Subcutaneous abdominal adipose tissue (tissue), 5 donors: ENCODE measurements around the gene SPATA20.

Source experiments
- H3K27ac ChIP-seq: one replicate; pipeline ENCODE4 v1.7.0; 2013; ENCODE audit warnings: low read depth, mild to moderate bottlenecking, inconsistent platforms, low read length, moderate library complexity
- H3K27me3 ChIP-seq, 5 donors: one replicate each; pipeline ENCODE4 v1.7.0; 2013; ENCODE audit warnings: low read length in 5 of 5, inconsistent platforms in 1 of 5; ENCODE audit not compliant: control insufficient read depth in 5 of 5, insufficient read depth in 4 of 5
- H3K36me3 ChIP-seq, 5 donors: one replicate each; pipeline ENCODE4 v1.7.0; 2013; ENCODE audit warnings: low read length in 5 of 5; ENCODE audit not compliant: control insufficient read depth in 5 of 5, insufficient read depth in 5 of 5
- H3K4me1 ChIP-seq, 5 donors: one replicate each; pipeline ENCODE4 v1.7.0; 2013; ENCODE audit warnings: low read length in 5 of 5, mild to moderate bottlenecking in 3 of 5, moderate library complexity in 1 of 5; ENCODE audit not compliant: control insufficient read depth in 5 of 5, insufficient read depth in 5 of 5
- H3K4me3 ChIP-seq, 5 donors: one replicate each; pipeline ENCODE4 v1.7.0; 2013; ENCODE audit warnings: low read length in 5 of 5, low read depth in 1 of 5
- H3K9ac ChIP-seq, 5 donors: one replicate each; pipeline ENCODE4 v1.7.0; 2013; ENCODE audit warnings: low read length in 5 of 5, mild to moderate bottlenecking in 4 of 5, moderate library complexity in 3 of 5
- H3K9me3 ChIP-seq, 5 donors: one replicate each; pipeline ENCODE4 v1.7.0; 2013; ENCODE audit warnings: low read length in 5 of 5; ENCODE audit not compliant: control insufficient read depth in 5 of 5
- donor health status: healthy.
- donor health status: healthy.
- donor health status: healthy.
- donor health status: healthy.
- donor health status: healthy.

Gene SPATA20

GRCh38 chr17:50547736-50548083, 736 bp downstream of the SPATA20 start:
- Histone ChIP-seq H3K9ac (peak overlapping the region in 4 of 5 donors; percentile 66 to 79 (median 74)), H3K4me3 (peak overlapping the region in 4 of 5 donors; percentile 66 to 73 (median 72))

GRCh38 chr17:50548831-50549230, 1.9 kb downstream of the SPATA20 start:
- Histone ChIP-seq H3K27ac (no peak overlapping the region), H3K27me3 (no peaks in the 10 kb centered on the region), H3K9ac (no peak overlapping the region), H3K9me3 (no peaks in the 10 kb centered on the region), H3K4me3 (no peak overlapping the region), H3K36me3 (peaks cover 0 to 16% (median 2%) of the 10 kb centered on the region in 5 donors), H3K4me1 (peaks cover 6 to 16% (median 12%) of the 10 kb centered on the region in 5 donors)

More at GRCh38 chr17:50547736-50548083, 736 bp downstream of the SPATA20 start:
- peaks cover 6 to 18% (median 13%) of the 10 kb centered on the region in 5 donors for H3K4me1 ChIP-seq
- H3K27me3 ChIP-seq: no peaks in the 10 kb centered on the region
- no peak overlapping the region for H3K27ac ChIP-seq
- no peaks in the 10 kb centered on the region for H3K9me3 ChIP-seq
- peaks cover 0 to 16% (median 2%) of the 10 kb centered on the region in 5 donors for H3K36me3 ChIP-seq

- Histone ChIP-seq H3K27me3 (no peaks in the 10 kb centered on the region), H3K36me3 (peaks cover 0 to 18% (median 2%) of the 10 kb centered on the region in 5 donors), H3K9ac (no peak overlapping the region), H3K9me3 (no peaks in the 10 kb centered on the region), H3K4me3 (no peak overlapping the region), H3K27ac (no peak overlapping the region), H3K4me1 (peaks cover 6 to 16% (median 12%) of the 10 kb centered on the region in 5 donors)
Observed at GRCh38 chr17:50549256-50549941, 2.4 kb downstream of the SPATA20 start.

- Histone ChIP-seq H3K27ac (no peak overlapping the region), H3K9ac (no peak overlapping the region), H3K4me3 (no peak overlapping the region), H3K9me3 (no peaks in the 10 kb centered on the region), H3K27me3 (no peaks in the 10 kb centered on the region), H3K4me1 (peaks cover 6 to 16% (median 12%) of the 10 kb centered on the region in 5 donors), H3K36me3 (peaks cover 0 to 22% (median 2%) of the 10 kb centered on the region in 5 donors)
Observed at GRCh38 chr17:50549969-50550368, 3.0 kb downstream of the SPATA20 start.

- peaks cover 0 to 30% (median 10%) of the 10 kb centered on the region in 5 donors for H3K36me3 ChIP-seq
- no peak overlapping the region for H3K27ac ChIP-seq
- no peaks in the 10 kb centered on the region for H3K9me3 ChIP-seq
- no peak overlapping the region for H3K9ac ChIP-seq
- no peaks in the 10 kb centered on the region for H3K27me3 ChIP-seq
- no peak overlapping the region for H3K4me3 ChIP-seq
- H3K4me1 ChIP-seq: peaks cover 6 to 16% (median 12%) of the 10 kb centered on the region in 5 donors
Observed at GRCh38 chr17:50550661-50551432, 3.9 kb downstream of the SPATA20 start.

GRCh38 chr17:50551433-50551815, 4.5 kb downstream of the SPATA20 start:
- H3K4me3 ChIP-seq: no peak overlapping the region
- no peak overlapping the region for H3K27ac ChIP-seq
- no peaks in the 10 kb centered on the region for H3K9me3 ChIP-seq
- H3K9ac ChIP-seq: no peak overlapping the region
- H3K27me3 ChIP-seq: no peaks in the 10 kb centered on the region
- peaks cover 6 to 16% (median 11%) of the 10 kb centered on the region in 5 donors for H3K4me1 ChIP-seq
- H3K36me3 ChIP-seq: peaks cover 0 to 30% (median 14%) of the 10 kb centered on the region in 5 donors

GRCh38 chr17:50551884-50552283, 4.9 kb downstream of the SPATA20 start:
- H3K36me3 ChIP-seq: peaks cover 0 to 30% (median 14%) of the 10 kb centered on the region in 5 donors

GRCh38 chr17:50554201-50554600, 7.2 kb downstream of the SPATA20 start:
- Histone ChIP-seq H3K27ac (no peak overlapping the region), H3K4me3 (no peak overlapping the region), H3K27me3 (peaks cover 10 to 24% (median 17%) of the 10 kb centered on the region in 5 donors), H3K4me1 (peaks cover 0 to 15% (median 9%) of the 10 kb centered on the region in 5 donors), H3K9me3 (no peaks in the 10 kb centered on the region), H3K9ac (no peak overlapping the region), H3K36me3 (peaks cover 0 to 26% (median 14%) of the 10 kb centered on the region in 5 donors)

More at GRCh38 chr17:50551884-50552283, 4.9 kb downstream of the SPATA20 start:
- Histone ChIP-seq H3K27me3 (peaks cover 0 to 4% (median under 1%) of the 10 kb centered on the region in 5 donors), H3K4me3 (no peak overlapping the region), H3K27ac (no peak overlapping the region), H3K9ac (no peak overlapping the region), H3K9me3 (no peaks in the 10 kb centered on the region), H3K4me1 (peaks cover 4 to 13% (median 7%) of the 10 kb centered on the region in 5 donors)

- peaks cover 0 to 14% (median 11%) of the 10 kb centered on the region in 5 donors for H3K36me3 ChIP-seq
- H3K4me1 ChIP-seq: peaks cover 0 to 30% (median 26%) of the 10 kb centered on the region in 5 donors
- no peak overlapping the region for H3K4me3 ChIP-seq
- H3K27me3 ChIP-seq: peaks cover 15 to 39% (median 25%) of the 10 kb centered on the region in 5 donors
- no peak overlapping the region for H3K27ac ChIP-seq
- no peaks in the 10 kb centered on the region for H3K9me3 ChIP-seq
- no peak overlapping the region for H3K9ac ChIP-seq
Observed at GRCh38 chr17:50556803-50557202, 9.8 kb downstream of the SPATA20 start.

GRCh38 chr17:50557630-50558029, 10.7 kb downstream of the SPATA20 start:
- Histone ChIP-seq H3K4me1 (peaks cover 0 to 34% (median 26%) of the 10 kb centered on the region in 5 donors), H3K36me3 (peaks cover 0 to 14% (median 11%) of the 10 kb centered on the region in 5 donors), H3K9me3 (no peaks in the 10 kb centered on the region), H3K27ac (no peak overlapping the region), H3K27me3 (peaks cover 20 to 45% (median 31%) of the 10 kb centered on the region in 5 donors), H3K9ac (no peak overlapping the region), H3K4me3 (no peak overlapping the region)
